Measurements from ENCODE around the gene SUMO3.

DNA sequence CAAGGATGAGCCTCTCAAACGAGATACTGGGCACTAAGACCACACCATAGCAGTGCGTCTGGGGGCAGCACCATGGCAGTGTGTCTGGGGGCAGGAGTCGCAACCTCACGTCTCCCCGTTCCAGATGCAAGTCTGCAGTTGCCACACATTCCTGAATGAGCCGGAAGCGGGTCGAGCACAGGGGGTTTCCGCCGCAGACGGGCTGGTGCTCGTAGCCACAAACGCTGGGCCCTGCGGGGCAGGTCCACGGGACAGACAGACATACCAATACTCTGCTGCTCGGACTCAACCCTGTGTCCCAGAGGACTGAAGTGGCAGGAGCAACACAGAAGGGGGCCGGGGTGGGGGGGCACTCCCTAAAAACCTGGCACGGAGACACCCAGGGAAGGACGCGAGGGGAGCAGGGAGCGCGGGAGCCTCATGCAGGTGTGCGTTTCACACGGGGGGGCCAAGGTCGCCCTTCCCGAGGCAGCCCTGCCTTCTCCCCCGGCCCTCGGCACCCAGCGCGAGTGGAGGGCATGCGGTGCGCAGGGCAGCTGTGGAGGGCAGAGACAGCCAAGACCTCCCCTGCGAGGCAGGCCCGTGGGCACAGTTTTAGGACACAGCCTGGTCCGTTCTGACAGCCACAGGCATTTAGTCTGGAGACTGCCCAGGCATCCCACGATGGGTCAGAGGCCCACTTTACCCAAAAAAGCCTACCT lies 31.1 kb upstream of the SUMO3 start:
- TF ChIP-seq, protein P1, sequence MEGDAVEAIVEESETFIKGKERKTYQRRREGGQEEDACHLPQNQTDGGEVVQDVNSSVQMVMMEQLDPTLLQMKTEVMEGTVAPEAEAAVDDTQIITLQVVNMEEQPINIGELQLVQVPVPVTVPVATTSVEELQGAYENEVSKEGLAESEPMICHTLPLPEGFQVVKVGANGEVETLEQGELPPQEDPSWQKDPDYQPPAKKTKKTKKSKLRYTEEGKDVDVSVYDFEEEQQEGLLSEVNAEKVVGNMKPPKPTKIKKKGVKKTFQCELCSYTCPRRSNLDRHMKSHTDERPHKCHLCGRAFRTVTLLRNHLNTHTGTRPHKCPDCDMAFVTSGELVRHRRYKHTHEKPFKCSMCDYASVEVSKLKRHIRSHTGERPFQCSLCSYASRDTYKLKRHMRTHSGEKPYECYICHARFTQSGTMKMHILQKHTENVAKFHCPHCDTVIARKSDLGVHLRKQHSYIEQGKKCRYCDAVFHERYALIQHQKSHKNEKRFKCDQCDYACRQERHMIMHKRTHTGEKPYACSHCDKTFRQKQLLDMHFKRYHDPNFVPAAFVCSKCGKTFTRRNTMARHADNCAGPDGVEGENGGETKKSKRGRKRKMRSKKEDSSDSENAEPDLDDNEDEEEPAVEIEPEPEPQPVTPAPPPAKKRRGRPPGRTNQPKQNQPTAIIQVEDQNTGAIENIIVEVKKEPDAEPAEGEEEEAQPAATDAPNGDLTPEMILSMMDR (IDR thresholded peaks at IDR 0.05) = no peak
- TF ChIP-seq POLR2A (IDR thresholded peaks at IDR 0.05) (no peak), POLR2AphosphoS5 (IDR thresholded peaks at IDR 0.05) (no peak)
